Muscle of leg (tissue), 11 donors: ENCODE measurements around the gene MT1H. TPM values are rescaled to one million over a fixed set of nuclear protein-coding genes. Genes with fewer than 3 reads are reported as not detected.
"Not testable (repeated sequence)": the region's sequence is repeated elsewhere in the genome, so short reads cannot be mapped to it uniquely, and the experiment has no call there.

Experiments used
- DNase-seq: peaks from one replicate; pipeline ENCODE4 v3.0.0; 2013
- H3K27ac ChIP-seq: one replicate; pipeline ENCODE4 v1.5.1; 2013; ENCODE audit warnings: mild to moderate bottlenecking, low read length, control low read depth
- H3K27me3 ChIP-seq: one replicate; pipeline ENCODE4 v1.6.1; 2013; ENCODE audit warnings: low read length; ENCODE audit not compliant: control insufficient read depth, insufficient read depth
- H3K36me3 ChIP-seq: one replicate; pipeline ENCODE4 v1.6.1; 2013; ENCODE audit warnings: low read length; ENCODE audit not compliant: control insufficient read depth, insufficient read depth
- H3K4me1 ChIP-seq: one replicate; pipeline ENCODE4 v1.6.1; 2013; ENCODE audit warnings: low read length; ENCODE audit not compliant: control insufficient read depth, insufficient read depth
- H3K4me3 ChIP-seq: one replicate; pipeline ENCODE4 v1.5.1; 2013; ENCODE audit warnings: low read length, control low read depth
- H3K9me3 ChIP-seq: replicated peaks from 2 replicates; pipeline ENCODE4 v1.6.1; 2013; ENCODE audit warnings: low read depth, low read length; ENCODE audit not compliant: control insufficient read depth
- WGBS: methylation state at CpG from one replicate; pipeline ENCODE4 v1.1.5; 2013; ENCODE audit warnings: missing lambda C conversion rate; ENCODE audit not compliant: insufficient coverage; 5-methylcytosine and 5-hydroxymethylcytosine counted together
- polyA plus RNA-seq, 8 donors: library from polyadenylated mRNA; unstranded; fragments of 120-200 nt; gene quantifications; one replicate each; pipeline versions ENCODE4 v1.2.1 to v1.2.3, GENCODE V29; 2013; ENCODE audit warnings: inconsistent platforms in 1 of 8, low replicate concordance in 1 of 8; ENCODE audit not compliant: insufficient read length in 8 of 8, insufficient read depth in 1 of 8
- total RNA-seq: library from RNA; stranded (reverse); fragments of 120-200 nt; gene quantifications from one replicate; pipeline ENCODE4 v1.2.4, GENCODE V29; 2013

MT1H gene
- total and polyA plus RNA-seq, 9 donors = 0.40 to 8.7 (median 5.1) TPM; not detected in 4

DNA sequence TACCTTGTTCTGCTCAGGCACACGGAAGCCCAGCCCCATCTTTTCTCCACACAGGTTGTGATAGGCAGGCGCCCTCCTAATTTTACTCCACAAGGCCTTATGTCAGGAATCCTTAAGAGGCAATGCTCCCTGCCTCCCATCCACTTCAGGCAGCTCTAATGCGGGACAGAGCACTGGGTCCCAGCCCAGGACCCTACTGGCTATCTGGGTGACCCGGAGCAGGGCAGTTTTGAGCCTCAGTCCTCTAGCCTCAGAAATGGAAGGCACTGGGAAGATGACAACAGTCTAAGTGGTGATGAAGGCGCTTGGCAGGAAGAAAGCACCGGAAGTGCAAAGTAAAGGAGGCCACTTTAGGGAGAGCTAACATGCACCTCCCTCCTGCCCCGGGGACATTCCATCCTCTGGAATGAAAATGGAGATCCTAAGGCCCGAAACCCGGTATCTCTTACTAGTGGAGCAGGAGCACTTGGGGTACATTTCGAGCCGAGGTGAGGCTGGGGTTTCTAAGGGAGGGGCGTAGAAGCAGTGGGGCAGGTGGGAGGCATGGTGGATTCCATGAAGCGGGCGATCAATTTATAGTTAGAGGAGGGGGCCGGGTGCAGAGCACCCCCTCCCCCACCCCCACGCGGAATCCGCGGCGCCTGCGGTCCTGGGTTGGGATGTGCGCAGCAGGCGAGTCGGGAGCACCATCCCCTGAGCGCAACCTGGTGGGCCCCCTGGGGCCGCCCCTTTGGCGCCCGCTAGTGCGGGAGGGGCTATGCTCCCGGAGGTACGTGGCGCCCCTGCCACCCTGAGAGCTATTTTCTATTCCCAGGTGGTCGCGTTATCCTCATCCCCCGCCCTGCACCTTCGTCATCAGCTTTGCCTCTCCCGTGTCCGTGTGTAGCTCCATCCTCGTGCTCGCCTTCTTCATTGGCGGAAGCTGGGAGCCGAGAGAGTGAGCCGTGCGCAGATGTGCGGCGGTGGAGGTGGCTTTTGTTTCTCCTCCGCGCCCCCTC is 7.0 kb upstream of the MT1H start:
- H3K27ac ChIP-seq = no peak overlapping the region
- peaks cover 17% of the 10 kb centered on the region for H3K4me1 ChIP-seq
- DNase-seq = peak; percentile 36
- peaks cover 88% of the 10 kb centered on the region for H3K27me3 ChIP-seq
- no peak overlapping the region for H3K4me3 ChIP-seq
- no peaks in the 10 kb centered on the region for H3K9me3 ChIP-seq
- 10% methylated on average over 26 of the region's 48 CpGs for WGBS
- H3K36me3 ChIP-seq = no peaks in the 10 kb centered on the region

DNA sequence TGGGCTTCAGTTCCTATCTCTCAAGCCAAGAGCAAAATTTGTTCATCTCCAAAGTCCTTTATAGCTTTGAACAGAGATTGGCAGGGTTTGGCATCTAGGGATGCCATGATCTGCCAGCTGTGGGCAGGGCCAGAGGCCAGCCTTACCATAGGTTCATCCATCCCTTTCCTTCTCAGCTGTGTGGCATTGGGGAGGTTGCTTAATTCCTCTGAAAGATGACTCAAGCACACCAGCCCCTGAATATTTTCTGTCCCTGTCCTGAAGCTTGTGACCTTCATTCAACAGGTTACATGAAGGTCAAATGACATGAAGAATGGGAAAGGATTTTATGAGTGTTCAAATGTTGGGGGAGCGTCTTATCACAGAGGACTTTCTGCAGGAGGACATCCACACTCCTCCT is 5.1 kb upstream of the MT1H start:
- no peaks in the 10 kb centered on the region for H3K36me3 ChIP-seq
- peaks cover 89% of the 10 kb centered on the region for H3K27me3 ChIP-seq
- no peak for DNase-seq
- H3K4me1 ChIP-seq = peaks cover 14% of the 10 kb centered on the region
- no peak overlapping the region for H3K4me3 ChIP-seq
- no peak overlapping the region for H3K27ac ChIP-seq
- no CpG with 5 or more reads among the region's 1 CpG for WGBS
- H3K9me3 ChIP-seq = no peaks in the 10 kb centered on the region

DNA sequence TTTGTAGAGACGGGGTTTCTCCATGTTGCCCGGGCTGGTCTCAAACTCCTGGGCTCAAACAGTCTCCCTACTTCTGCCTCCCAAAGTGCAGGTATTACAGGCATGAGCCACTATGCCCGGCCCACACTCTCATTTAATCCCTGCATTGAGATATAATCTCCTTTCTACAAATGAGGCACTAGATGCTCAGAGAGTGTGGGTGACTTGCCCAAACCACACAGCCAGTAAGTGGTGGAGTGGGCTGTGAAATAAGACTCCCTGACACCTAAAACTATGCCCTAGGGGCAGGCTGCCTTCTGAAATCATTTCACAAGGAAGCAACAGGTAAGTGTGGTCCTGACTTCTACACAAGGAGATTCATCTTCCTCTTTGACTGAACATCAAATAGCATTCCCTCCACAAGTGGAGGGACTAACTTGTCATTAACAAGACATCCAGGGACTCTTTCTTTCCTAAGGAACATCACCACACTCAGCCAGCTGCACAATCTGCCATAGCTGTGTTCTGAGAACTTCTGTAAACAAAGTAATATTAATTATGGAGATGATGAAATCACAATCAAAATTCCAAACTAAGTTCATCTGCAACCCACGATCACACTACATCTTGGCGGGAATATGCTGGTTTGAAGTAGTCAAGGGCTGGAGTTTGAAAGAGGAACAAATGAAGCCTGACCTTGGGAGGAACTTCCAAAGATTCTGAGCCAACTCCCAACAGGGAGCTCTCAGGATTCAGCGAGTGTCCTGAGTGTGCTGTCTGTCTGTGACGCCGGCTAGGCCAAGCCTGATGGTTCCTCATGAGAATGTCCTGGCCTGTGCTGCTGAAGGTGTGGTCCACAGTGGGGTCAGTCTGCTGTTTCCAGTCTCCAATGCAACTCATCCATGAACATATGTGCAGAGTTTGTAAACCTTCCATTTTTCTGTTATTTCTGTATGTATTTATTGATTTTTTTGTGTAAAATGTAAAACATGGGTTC is 4.0 kb upstream of the MT1H start:
- not testable (repeated sequence) for H3K9me3 ChIP-seq, H3K27ac ChIP-seq, H3K4me3 ChIP-seq, H3K36me3 ChIP-seq
- Histone ChIP-seq H3K27me3 (peaks cover 89% of the 10 kb centered on the region), H3K4me1 (peaks cover 22% of the 10 kb centered on the region)
- DNase-seq = peak; percentile 62
- WGBS = no CpG with 5 or more reads among the region's 8 CpGs

DNA sequence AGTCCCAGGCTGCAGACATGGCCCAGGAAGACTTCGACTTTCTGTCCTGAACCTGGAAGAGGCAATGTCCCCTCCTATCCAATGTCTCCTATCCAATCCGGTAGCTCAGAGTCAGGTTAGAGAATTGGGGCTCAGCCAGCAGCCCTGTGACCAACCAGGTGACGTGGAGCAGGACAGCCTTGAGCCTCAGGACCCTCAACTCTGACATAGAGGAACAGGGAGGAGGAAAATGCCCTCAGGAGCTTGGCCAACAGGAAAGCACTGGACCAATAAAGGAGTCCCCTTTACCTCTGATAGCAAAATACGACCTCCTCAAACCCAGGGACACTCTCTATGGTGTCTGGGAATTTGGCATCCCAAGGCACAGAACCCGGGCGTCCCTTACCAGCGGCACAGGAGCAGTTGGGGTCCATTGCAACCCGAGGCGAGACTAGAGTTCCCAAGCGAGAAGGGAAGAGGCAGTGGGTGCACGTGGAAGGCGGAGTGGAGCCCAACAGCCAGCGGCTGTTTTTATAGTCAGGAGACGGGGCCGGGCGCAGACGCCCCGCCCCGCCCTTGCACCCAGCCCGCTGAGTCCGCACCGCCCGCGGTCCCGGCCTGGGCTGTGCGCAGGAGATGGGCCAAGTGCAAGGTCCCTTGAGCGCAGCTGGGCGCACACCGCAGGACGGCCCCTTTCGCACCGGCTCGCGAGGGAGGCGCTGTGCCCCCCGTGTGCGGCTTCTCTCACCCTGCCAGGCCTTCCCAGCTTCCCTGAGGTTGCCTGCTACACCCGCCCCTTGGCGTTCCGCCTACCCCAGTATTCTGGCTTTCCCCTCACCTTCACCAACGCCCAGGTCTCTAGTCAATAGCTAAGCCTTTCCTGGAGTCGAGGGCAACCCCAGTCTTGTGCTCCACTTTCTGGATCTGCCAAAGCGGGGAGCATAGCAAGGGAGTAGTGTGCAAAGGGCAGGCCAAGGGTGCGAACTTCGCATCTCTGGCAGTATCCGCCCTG is 1.7 kb upstream of the MT1H start, which contains the start of gene MT1G:
MT1G (minus strand) TSS at position 485 of the 991 bp plus-strand sequence; CDS start at position 413, 72 bp downstream.
- Histone ChIP-seq H3K27me3 (peaks cover 89% of the 10 kb centered on the region), H3K36me3 (no peaks in the 10 kb centered on the region), H3K9me3 (no peaks in the 10 kb centered on the region), H3K4me1 (peaks cover 20% of the 10 kb centered on the region), H3K4me3 (no peak within 1 kb of the TSS), H3K27ac (no peak within 1 kb of the TSS)
- DNase-seq = peak; percentile 53
- WGBS = 5% methylated on average over 39 of the region's 46 CpGs

DNA sequence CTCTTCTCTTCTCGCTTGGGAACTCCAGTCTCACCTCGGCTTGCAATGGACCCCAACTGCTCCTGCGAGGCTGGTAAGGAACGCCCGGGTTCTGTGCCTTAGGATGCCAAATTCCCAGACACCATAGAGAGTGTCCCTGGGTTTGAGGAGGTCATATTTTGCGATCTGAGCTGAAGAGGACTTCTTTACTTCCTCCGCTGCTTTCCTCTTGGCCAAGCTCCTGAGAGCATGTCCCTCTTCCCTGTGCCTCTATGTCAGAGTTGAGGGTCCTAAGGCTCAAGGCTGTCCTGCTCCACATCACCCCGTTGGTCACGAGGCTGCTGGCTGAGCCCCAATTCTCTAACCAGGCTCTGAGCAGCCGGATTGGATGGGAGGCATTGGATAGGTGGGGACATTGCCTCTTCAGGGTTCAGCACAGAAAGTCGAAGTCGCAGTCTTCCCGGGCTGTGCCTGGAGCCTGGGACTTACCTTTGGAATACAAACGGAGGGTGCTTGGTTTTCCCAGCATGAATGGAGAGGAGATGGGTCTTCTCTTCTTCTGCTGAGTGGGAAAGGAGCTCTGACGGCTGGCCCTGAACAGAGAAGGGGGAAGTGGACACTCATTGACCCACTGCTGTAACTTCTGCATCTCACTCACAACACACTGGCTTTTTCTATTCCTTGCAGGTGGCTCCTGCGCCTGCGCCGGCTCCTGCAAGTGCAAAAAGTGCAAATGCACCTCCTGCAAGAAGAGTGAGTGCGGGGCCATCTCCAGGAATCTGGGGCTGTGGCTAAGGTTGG is 416 bp downstream of the MT1H start:
- Histone ChIP-seq H3K9me3 (no peaks in the 10 kb centered on the region), H3K36me3 (no peaks in the 10 kb centered on the region), H3K4me1 (peaks cover 21% of the 10 kb centered on the region), H3K27me3 (peaks cover 88% of the 10 kb centered on the region), H3K4me3 (no peak overlapping the region), H3K27ac (no peak overlapping the region)
- no peak for DNase-seq
- 15% methylated on average over 10 of the region's 19 CpGs for WGBS

DNA sequence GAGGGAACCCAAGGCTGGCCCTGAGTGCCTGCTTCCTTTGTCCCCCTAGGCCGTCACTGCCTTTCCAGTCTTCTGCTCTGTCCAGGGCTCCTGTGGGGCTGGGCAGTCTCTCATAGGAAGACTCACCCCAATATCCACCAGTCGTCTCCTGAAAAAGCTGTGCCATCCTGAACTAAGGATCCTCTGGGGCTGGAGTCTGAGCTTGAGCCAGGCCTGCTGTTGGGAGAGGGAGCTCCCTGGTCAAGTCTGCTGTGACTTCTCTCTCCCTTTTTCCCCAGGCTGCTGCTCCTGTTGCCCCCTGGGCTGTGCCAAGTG is 963 bp downstream of the MT1H start:
- H3K4me3 ChIP-seq = no peak overlapping the region
- H3K36me3 ChIP-seq = no peaks in the 10 kb centered on the region
- DNase-seq = no peak
- H3K9me3 ChIP-seq = no peaks in the 10 kb centered on the region
- WGBS = no CpG with 5 or more reads among the region's 2 CpGs
- no peak overlapping the region for H3K27ac ChIP-seq
- peaks cover 90% of the 10 kb centered on the region for H3K27me3 ChIP-seq
- H3K4me1 ChIP-seq = peaks cover 25% of the 10 kb centered on the region

DNA sequence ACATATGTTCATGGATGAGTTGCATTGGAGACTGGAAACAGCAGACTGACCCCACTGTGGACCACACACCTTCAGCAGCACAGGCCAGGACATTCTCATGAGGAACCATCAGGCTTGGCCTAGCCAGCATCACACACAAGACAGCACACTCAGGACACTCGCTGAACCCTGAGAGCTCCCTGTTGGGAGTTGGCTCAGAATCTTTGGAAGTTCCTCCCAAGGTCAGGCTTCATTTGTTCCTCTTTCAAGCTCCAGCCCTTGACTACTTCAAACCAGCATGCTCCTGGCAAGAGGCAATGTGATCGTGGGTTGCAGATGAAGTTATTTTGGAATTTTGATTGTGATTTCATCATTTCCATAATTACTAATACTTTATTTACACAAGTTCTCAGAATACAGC is 2.1 kb downstream of the MT1H start:
- WGBS = 80% methylated on average over 1 of the region's 2 CpGs
- Histone ChIP-seq H3K27me3 (peaks cover 92% of the 10 kb centered on the region), H3K4me1 (peaks cover 32% of the 10 kb centered on the region)
- not testable (repeated sequence) for H3K27ac ChIP-seq, H3K9me3 ChIP-seq, H3K36me3 ChIP-seq, H3K4me3 ChIP-seq
- DNase-seq = peak; percentile 66

DNA sequence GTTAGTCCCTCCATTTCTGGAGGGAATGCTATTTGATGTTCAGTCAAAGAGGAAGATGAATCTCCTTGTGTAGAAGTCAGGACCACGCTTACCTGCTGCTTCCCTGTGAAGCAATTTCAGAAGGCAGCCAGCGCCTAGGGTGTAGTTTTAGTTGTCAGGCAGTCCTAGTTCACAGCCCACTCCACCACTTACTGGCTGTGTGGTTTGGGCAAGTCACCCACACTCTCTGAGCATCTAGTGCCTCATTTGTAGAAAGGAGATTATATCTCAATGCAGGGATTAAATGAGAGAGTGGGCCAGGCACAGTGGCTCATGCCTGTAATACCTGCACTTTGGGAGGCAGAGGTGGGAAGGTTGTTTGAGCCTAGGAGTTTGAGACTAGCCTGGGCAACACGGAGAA is 2.6 kb downstream of the MT1H start:
- not testable (repeated sequence) for H3K36me3 ChIP-seq, H3K9me3 ChIP-seq, DNase-seq, H3K4me3 ChIP-seq, H3K27ac ChIP-seq
- WGBS = 60% methylated on average over 1 of the region's 3 CpGs
- H3K27me3 ChIP-seq = peaks cover 92% of the 10 kb centered on the region
- H3K4me1 ChIP-seq = peaks cover 32% of the 10 kb centered on the region
